SH-SY5Y (cell line): ENCODE measurements around the gene ITPR1.

Source experiments
- GATA2 ChIP-seq: IDR thresholded peaks from 2 replicates; pipeline ENCODE4 v1.6.1; 2011; ENCODE audit warnings: mild to moderate bottlenecking, low read depth, low read length
- GATA3 ChIP-seq: IDR thresholded peaks from 2 replicates; pipeline ENCODE4 v1.6.1; 2011; ENCODE audit warnings: low read depth, mild to moderate bottlenecking, low read length, moderate library complexity

DNA sequence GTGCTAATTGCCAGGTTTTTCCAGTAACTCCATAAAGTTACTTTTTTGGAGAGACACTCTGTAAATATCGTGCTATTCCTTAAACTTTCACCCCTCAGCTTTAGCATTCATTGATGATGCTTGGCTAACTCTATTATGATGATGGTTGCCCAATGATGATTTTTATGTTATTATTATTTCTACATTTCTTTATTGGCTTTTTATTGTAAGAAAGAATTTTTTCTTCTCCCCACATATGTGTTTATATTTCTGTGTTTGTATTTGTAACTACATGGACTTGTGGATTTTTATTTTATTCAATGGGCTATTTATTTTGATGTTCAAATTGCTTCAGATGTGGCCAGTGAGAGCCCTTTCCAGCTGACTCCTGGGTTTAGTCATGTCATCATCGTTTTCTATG is 323.6 kb downstream of the ITPR1 start:
- TF ChIP-seq GATA3 (no peak), GATA2 (no peak)
